ENCODE data around the gene MAP2K5. TPM values are rescaled to one million over a fixed set of nuclear protein-coding genes. Genes with fewer than 3 reads are reported as not detected.

Gene MAP2K5
- total RNA-seq, 1 experiment from 2014 or later = 13.6 TPM

DNA sequence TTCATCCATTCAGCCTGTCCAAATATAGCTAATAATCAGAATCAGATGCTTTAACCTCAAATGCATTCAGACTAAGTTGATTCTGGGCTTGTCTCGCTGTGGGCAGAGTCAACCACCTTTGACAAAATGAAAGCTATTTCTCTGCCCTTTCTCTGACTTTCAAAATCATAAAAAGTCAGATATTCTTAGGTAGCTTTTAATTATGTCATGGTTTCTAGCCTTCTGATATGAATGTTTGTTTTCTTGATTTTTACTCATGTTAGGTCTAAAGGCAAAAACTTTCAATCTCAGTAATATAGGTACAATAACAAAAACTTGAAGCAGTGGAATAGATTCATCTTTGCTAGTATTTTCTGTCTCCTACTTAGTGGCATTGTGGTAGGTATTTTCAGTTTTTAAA is 46.9 kb upstream of the MAP2K5 start:
- Mint-ChIP-seq H3K36me3 (no peaks in the 10 kb centered on the region), H3K4me1 (peaks cover 11% of the 10 kb centered on the region), H3K27me3 (ENCODE audit: low read depth) (peaks cover 31% of the 10 kb centered on the region), H3K27ac (no peak overlapping the region), H3K9me3 (no peaks in the 10 kb centered on the region), H3K4me3 (no peak overlapping the region)
- TF ChIP-seq HMGXB4 (CRISPR knock-in tag; IDR thresholded peaks at IDR 0.05) (no peak), TP53 (CRISPR knock-in tag; IDR thresholded peaks at IDR 0.05) (no peak), NFATC4 (CRISPR knock-in tag; IDR thresholded peaks at IDR 0.05) (no peak), E2F4 (CRISPR knock-in tag; IDR thresholded peaks at IDR 0.05; ENCODE audit: borderline replicate concordance, low read depth) (no peak), FOXK1 (CRISPR knock-in tag; IDR thresholded peaks at IDR 0.05) (no peak), ZNF219 (CRISPR knock-in tag; IDR thresholded peaks at IDR 0.05; ENCODE audit: borderline replicate concordance) (no peak), SMAD4 (CRISPR knock-in tag; IDR thresholded peaks at IDR 0.05) (no peak), ZSCAN18 (CRISPR knock-in tag; IDR thresholded peaks at IDR 0.05) (no peak), FOXP1 (CRISPR knock-in tag; IDR thresholded peaks at IDR 0.05; ENCODE audit: borderline replicate concordance) (no peak), MXD4 (CRISPR knock-in tag; IDR thresholded peaks at IDR 0.05; ENCODE audit: borderline replicate concordance) (no peak), IRF1 (CRISPR knock-in tag; IDR thresholded peaks at IDR 0.05) (no peak), E2F5 (CRISPR knock-in tag; IDR thresholded peaks at IDR 0.05) (no peak), RELA (CRISPR knock-in tag; IDR thresholded peaks at IDR 0.05; ENCODE audit: borderline replicate concordance) (no peak)
- TF ChIP-seq, protein P1, sequence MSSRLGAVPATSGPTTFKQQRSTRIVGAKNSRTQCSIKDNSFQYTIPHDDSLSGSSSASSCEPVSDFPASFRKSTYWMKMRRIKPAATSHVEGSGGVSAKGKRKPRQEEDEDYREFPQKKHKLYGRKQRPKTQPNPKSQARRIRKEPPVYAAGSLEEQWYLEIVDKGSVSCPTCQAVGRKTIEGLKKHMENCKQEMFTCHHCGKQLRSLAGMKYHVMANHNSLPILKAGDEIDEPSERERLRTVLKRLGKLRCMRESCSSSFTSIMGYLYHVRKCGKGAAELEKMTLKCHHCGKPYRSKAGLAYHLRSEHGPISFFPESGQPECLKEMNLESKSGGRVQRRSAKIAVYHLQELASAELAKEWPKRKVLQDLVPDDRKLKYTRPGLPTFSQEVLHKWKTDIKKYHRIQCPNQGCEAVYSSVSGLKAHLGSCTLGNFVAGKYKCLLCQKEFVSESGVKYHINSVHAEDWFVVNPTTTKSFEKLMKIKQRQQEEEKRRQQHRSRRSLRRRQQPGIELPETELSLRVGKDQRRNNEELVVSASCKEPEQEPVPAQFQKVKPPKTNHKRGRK (CRISPR knock-in tag; IDR thresholded peaks at IDR 0.05; ENCODE audit: borderline replicate concordance) = no peak
- TF ChIP-seq, protein P2, sequence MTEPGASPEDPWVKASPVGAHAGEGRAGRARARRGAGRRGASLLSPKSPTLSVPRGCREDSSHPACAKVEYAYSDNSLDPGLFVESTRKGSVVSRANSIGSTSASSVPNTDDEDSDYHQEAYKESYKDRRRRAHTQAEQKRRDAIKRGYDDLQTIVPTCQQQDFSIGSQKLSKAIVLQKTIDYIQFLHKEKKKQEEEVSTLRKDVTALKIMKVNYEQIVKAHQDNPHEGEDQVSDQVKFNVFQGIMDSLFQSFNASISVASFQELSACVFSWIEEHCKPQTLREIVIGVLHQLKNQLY (CRISPR knock-in tag; IDR thresholded peaks at IDR 0.05) = no peak
- TF ChIP-seq, protein P3, sequence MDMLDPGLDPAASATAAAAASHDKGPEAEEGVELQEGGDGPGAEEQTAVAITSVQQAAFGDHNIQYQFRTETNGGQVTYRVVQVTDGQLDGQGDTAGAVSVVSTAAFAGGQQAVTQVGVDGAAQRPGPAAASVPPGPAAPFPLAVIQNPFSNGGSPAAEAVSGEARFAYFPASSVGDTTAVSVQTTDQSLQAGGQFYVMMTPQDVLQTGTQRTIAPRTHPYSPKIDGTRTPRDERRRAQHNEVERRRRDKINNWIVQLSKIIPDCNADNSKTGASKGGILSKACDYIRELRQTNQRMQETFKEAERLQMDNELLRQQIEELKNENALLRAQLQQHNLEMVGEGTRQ (CRISPR knock-in tag; IDR thresholded peaks at IDR 0.05) = no peak
- TF ChIP-seq, protein P4, sequence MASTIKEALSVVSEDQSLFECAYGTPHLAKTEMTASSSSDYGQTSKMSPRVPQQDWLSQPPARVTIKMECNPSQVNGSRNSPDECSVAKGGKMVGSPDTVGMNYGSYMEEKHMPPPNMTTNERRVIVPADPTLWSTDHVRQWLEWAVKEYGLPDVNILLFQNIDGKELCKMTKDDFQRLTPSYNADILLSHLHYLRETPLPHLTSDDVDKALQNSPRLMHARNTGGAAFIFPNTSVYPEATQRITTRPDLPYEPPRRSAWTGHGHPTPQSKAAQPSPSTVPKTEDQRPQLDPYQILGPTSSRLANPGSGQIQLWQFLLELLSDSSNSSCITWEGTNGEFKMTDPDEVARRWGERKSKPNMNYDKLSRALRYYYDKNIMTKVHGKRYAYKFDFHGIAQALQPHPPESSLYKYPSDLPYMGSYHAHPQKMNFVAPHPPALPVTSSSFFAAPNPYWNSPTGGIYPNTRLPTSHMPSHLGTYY (CRISPR knock-in tag; IDR thresholded peaks at IDR 0.05) = no peak
- no peak for ATAC-seq
- DNase-seq (ENCODE audit: low spot score) = no peak
- POLR2A ChIA-PET = no interaction called here
- CTCF ChIA-PET = no interaction called here

Measured in WTC11 (cell line).